SU-DHL-6 (cell line): ENCODE data around the gene SLC16A7.

Source experiments
- H2AFZ ChIP-seq: fragments of 200-600 bp; sonication (generic); 2 replicates; pipeline ENCODE4 v1.6.1; 2014; ENCODE audit warnings: low read depth, mild to moderate bottlenecking, moderate library complexity, mixed read lengths, antibody characterized with exemption, low read length; ENCODE audit not compliant: severe bottlenecking
- H3F3A ChIP-seq: fragments of 200-600 bp; shearing (Covaris generic); 2 replicates; pipeline ENCODE4 v1.6.0; 2016; ENCODE audit warnings: antibody characterized with exemption, mild to moderate bottlenecking; ENCODE audit not compliant: insufficient read depth
- H3K27ac ChIP-seq: fragments of 200-600 bp; sonication (generic); 2 replicates; pipeline ENCODE4 v1.5.1; 2016; ENCODE audit warnings: low read depth, mild to moderate bottlenecking, low read length, moderate library complexity, mixed read lengths
- H3K27me3 ChIP-seq: fragments of 200-600 bp; sonication (generic), shearing (Covaris generic); 2 replicates; pipeline ENCODE4 v1.6.0; 2014; ENCODE audit warnings: mild to moderate bottlenecking, low read length
- H3K36me3 ChIP-seq: fragments of 200-600 bp; sonication (generic); 2 replicates; pipeline ENCODE4 v1.6.1; 2014; ENCODE audit warnings: mild to moderate bottlenecking, low read length, mixed read lengths
- H3K4me2 ChIP-seq: fragments of 300-600, 200-600 bp; shearing (Covaris generic), sonication (generic); 2 replicates; pipeline ENCODE4 v1.6.0; 2014; ENCODE audit warnings: low read length, low read depth, mild to moderate bottlenecking; ENCODE audit not compliant: poor library complexity, severe bottlenecking
- H3K4me3 ChIP-seq: fragments of 200-600 bp; sonication (generic); 2 replicates; pipeline ENCODE4 v1.5.1; 2014; ENCODE audit warnings: antibody characterized with exemption, low read length, mild to moderate bottlenecking, mixed read lengths; ENCODE audit not compliant: insufficient read depth, poor library complexity, severe bottlenecking
- H3K79me2 ChIP-seq: fragments of 200-600 bp; sonication (generic); 2 replicates; pipeline ENCODE4 v1.6.1; 2014; ENCODE audit warnings: mild to moderate bottlenecking, low read length, moderate library complexity; ENCODE audit not compliant: insufficient read depth
- H3K9ac ChIP-seq: fragments of 200-600 bp; sonication (generic); 2 replicates; pipeline ENCODE4 v1.7.0; 2014; ENCODE audit warnings: mild to moderate bottlenecking, low read length
- H3K9me2 ChIP-seq: fragments of 200-600 bp; sonication (generic); replicated peaks from 2 replicates; pipeline ENCODE4 v1.6.1; 2014; ENCODE audit warnings: low read length; ENCODE audit not compliant: insufficient read depth
- H3K9me3 ChIP-seq: fragments of 200-600 bp; sonication (generic); 2 replicates; pipeline ENCODE4 v1.6.1; 2014; ENCODE audit warnings: low read length, mixed read lengths; ENCODE audit not compliant: insufficient read depth
- H4K20me1 ChIP-seq: fragments of 200-600 bp; sonication (generic); 2 replicates; pipeline ENCODE4 v1.6.1; 2014; ENCODE audit warnings: low read depth, mild to moderate bottlenecking, antibody characterized with exemption, low read length, moderate library complexity, mixed read lengths
- EZH2phosphoT487 ChIP-seq: fragments of 200-600 bp; sonication (generic), shearing (Covaris generic); conservative IDR thresholded peaks from 2 replicates; pipeline ENCODE4 v1.6.1; 2018; ENCODE audit warnings: mild to moderate bottlenecking, antibody characterized with exemption, low read length, moderate library complexity, mixed read lengths
- TF ChIP-seq, protein P1 (sequence below): fragments of 200-600 bp; sonication (generic); IDR thresholded peaks from one replicate; pipeline ENCODE4 v1.5.1; 2017; ENCODE audit warnings: antibody characterized with exemption, mild to moderate bottlenecking, low read length, moderate library complexity; ENCODE audit not compliant: insufficient read depth, poor library complexity, severe bottlenecking

SLC16A7 gene

DNA sequence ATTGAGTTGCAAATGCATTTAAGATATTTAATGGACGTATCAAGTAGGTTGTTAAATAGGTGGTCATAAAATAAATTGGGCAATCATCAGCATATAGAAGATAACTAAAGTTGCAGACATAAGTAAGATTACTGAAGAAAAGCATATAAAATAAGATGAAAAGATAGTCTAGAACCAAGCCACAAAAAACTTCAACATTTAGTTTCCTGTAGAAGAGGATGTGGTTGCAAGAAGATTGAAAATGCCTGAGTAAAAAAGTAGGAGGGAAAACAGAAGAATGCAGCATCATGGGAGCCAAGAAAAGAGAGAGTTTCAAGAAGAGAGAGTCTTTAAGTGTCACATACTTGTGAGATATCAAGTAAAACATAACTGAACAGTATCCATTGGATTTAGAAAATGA, 17.6 kb upstream of the SLC16A7 start:
- no peaks in the 10 kb centered on the region for H3K27me3 ChIP-seq

DNA sequence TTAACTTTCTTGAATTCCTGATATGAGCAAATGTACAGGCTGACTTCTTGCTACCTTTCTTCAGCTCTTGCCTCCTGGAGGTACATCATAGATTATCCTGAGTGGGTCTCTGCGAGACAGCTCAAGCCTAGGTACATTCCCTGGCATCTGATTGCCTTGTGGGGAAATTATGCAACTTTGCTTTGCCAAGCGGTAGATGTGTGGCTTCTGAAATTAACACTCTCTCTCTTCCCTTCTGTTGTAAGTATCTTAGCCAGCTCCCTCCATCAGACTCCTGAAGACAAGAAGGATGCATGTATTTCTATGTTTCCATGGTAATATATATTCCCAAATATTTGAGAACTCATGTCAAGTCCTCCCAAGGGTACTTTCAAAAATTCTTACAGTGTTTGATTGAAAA, 16.2 kb upstream of the SLC16A7 start:
- Histone ChIP-seq H3K9me3 (no peaks in the 10 kb centered on the region), H4K20me1 (no peaks in the 10 kb centered on the region), H3K79me2 (no peaks in the 10 kb centered on the region), H2AFZ (no peak overlapping the region), H3K4me3 (no peak overlapping the region), H3K9ac (no peak overlapping the region), H3K36me3 (no peaks in the 10 kb centered on the region), H3K4me2 (no peak overlapping the region), H3K9me2 (no peaks in the 10 kb centered on the region), H3F3A (no peaks in the 10 kb centered on the region), H3K27me3 (no peaks in the 10 kb centered on the region), H3K27ac (no peak overlapping the region)
- TF ChIP-seq, protein P1, sequence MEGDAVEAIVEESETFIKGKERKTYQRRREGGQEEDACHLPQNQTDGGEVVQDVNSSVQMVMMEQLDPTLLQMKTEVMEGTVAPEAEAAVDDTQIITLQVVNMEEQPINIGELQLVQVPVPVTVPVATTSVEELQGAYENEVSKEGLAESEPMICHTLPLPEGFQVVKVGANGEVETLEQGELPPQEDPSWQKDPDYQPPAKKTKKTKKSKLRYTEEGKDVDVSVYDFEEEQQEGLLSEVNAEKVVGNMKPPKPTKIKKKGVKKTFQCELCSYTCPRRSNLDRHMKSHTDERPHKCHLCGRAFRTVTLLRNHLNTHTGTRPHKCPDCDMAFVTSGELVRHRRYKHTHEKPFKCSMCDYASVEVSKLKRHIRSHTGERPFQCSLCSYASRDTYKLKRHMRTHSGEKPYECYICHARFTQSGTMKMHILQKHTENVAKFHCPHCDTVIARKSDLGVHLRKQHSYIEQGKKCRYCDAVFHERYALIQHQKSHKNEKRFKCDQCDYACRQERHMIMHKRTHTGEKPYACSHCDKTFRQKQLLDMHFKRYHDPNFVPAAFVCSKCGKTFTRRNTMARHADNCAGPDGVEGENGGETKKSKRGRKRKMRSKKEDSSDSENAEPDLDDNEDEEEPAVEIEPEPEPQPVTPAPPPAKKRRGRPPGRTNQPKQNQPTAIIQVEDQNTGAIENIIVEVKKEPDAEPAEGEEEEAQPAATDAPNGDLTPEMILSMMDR = no peak
- no peak for TF ChIP-seq EZH2phosphoT487

More for the DNA sequence above, 17.6 kb upstream of the SLC16A7 start:
- no peaks in the 10 kb centered on the region for H3K9me3 ChIP-seq
- H3K9me2 ChIP-seq = no peaks in the 10 kb centered on the region
- no peak overlapping the region for H3K4me2 ChIP-seq
- H3K4me3 ChIP-seq = no peak overlapping the region
- no peaks in the 10 kb centered on the region for H4K20me1 ChIP-seq
- no peak for TF ChIP-seq EZH2phosphoT487
- TF ChIP-seq, protein P1 = no peak
- H2AFZ ChIP-seq = no peak overlapping the region
- H3K79me2 ChIP-seq = no peaks in the 10 kb centered on the region
- H3K27ac ChIP-seq = no peak overlapping the region
- no peaks in the 10 kb centered on the region for H3F3A ChIP-seq
- no peaks in the 10 kb centered on the region for H3K36me3 ChIP-seq
- no peak overlapping the region for H3K9ac ChIP-seq

DNA sequence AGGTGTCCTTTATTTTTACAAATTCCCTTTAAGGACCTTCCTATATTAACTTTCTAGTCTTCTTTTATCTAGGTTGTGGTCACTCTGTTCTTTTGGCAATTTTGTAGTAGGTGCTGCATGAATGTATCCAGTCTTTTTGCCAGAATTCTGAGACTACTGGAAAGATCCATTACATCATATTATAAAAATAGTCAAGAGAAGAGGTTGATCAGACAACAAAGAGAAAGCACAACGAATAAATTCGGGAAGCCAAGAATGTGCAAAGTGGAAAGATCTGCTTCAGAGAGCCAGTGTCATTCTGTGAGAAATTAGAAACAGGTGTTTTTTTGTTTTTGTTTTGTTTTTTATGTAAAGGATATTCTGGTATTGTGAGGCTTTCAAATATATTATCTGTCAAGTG, 15.8 kb upstream of the SLC16A7 start:
- no peak overlapping the region for H3K4me3 ChIP-seq
- H3K79me2 ChIP-seq = no peaks in the 10 kb centered on the region
- no peaks in the 10 kb centered on the region for H3K27me3 ChIP-seq
- H3F3A ChIP-seq = no peaks in the 10 kb centered on the region
- H3K4me2 ChIP-seq = no peak overlapping the region
- H3K9me2 ChIP-seq = no peaks in the 10 kb centered on the region
- no peak for TF ChIP-seq EZH2phosphoT487
- TF ChIP-seq, protein P1 = no peak
- H3K36me3 ChIP-seq = no peaks in the 10 kb centered on the region
- no peaks in the 10 kb centered on the region for H3K9me3 ChIP-seq
- no peak overlapping the region for H2AFZ ChIP-seq
- no peak overlapping the region for H3K9ac ChIP-seq
- H4K20me1 ChIP-seq = no peaks in the 10 kb centered on the region
- no peak overlapping the region for H3K27ac ChIP-seq
